Measurements from ENCODE around the gene GCK.

GCK gene

DNA sequence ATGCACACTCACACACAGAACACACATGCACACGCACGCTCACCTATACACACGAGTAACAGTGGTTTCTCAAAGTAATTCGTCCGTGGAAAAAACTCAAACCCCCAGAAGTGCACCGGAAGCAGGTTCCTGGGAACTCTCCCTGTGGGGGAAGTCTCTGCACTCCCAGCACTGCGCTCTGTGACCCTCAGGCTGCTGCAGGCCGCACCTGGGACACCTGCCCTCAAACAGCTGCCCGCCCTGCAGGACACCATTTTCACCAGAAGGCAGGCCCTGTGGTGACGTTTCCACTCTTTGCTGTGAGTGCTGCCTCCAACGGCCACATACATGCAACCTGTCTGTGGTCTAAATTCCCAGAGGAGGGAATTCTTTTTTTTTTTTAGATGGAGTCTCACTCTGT lies 32.8 kb upstream of the GCK start:
- DNase-seq, result no peak

DNA sequence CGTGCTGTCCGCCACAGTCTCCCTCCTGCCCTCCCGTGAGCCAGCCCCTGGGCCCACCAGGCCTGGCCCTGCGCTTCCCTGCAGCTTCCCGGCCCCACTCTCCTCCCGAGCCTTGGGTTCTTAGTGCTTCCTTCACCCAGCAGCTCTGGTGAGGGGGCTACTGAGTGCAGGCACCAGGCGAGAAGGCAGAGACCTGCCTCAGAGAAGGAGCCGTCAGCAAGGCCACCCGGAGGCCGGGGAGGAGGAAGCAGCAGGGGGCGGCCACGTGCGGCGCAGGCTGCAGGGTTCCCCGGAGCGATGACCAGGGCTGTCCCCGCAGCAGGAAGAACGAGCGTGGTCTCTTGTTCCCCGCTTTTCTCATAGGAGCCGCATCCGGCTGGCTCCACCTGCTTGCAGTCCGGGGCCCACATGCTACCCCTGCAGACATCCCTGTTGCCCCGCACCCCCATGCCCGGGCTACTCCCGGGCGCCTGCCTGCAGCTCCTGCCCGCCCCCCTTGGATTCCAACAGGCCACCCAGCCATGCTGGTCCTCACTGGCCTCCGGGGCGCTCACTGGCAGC lies 32.1 kb upstream of the GCK start:
- no peak for DNase-seq

DNA sequence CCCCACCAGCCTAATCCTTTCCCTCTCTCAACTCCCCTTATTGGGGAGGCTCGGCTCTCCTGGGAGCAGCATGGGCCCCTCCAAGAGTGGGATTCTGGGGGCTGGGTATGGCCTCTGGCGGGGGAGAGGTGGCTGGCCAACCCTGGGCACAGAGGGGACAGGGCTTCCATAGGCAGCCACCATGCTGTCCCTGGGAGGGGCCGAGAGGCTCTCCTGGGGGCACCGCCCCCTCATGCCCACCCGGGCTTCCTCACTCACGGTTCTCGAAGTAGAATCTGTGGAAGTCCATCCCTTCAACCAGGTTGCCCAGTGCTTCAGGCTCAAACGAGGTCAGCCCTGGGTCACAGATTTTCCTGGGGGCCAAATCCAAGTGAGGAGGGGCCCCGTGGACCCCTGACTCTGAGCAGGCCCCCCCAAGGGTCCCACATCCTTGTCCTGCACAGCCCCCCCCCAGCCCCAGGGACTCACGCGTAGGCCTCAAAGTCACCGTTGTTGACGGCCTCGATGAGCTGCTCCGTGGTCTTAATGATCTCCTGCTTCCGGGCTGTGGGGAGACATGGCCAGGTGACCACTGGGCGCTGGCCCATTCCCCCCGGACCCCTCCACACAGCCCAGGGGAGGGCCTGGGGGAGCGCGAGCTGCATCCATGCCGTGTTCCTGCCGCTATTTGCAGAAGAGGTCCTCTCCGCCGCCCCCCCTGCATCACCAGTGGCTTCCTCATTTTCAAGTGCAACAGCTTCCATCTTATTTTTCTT lies 31.3 kb upstream of the GCK start:
- no peak for DNase-seq

DNA sequence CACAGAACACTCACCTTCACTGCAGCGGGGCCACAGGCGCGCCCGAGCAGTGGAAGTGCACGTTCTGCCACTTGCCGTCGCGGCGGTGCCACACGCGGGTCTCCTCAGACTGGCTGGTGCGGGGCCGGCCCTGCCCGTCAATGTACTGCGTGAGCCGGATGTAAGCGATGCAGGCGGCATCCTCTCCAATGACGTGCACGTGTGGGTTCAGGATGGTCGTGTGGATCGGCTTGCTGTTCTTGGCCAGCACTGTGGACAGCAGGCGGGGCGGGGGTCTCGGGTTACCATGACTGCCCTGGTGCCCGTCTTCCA lies 30.8 kb upstream of the GCK start:
- no peak for DNase-seq

DNA sequence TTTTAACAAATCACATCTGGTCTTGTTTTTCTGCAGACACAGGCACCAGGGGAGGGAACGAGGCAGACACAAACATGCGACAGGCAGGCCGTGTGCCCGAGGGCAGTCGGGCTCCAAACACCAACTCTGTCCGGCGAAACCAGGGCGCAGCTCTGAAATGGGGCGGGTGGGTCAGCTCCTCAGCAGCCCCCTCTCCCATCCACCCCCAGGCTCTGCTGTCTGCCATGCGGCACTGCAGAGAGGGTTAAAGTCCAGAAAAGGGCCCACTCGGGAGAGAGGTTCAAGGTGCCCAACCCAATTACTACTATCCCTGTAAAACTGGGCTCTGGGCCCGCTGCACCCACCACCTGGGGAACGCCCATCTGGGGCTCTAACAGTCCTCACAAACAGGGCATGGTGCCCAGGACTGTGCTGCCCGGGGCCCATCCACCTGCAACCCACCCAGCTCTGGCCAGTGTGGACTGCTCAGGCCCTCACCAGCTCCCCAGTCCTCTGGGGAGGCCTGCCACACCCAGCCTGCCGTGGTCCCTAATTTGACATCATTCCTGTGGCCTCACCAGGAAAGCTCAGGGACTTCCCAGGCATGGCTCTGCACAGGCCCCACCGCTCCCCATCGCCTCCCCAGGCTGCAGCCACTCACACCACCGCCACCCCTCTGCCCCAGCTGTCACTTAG lies 30.3 kb upstream of the GCK start:
- DNase-seq, result no peak

DNA sequence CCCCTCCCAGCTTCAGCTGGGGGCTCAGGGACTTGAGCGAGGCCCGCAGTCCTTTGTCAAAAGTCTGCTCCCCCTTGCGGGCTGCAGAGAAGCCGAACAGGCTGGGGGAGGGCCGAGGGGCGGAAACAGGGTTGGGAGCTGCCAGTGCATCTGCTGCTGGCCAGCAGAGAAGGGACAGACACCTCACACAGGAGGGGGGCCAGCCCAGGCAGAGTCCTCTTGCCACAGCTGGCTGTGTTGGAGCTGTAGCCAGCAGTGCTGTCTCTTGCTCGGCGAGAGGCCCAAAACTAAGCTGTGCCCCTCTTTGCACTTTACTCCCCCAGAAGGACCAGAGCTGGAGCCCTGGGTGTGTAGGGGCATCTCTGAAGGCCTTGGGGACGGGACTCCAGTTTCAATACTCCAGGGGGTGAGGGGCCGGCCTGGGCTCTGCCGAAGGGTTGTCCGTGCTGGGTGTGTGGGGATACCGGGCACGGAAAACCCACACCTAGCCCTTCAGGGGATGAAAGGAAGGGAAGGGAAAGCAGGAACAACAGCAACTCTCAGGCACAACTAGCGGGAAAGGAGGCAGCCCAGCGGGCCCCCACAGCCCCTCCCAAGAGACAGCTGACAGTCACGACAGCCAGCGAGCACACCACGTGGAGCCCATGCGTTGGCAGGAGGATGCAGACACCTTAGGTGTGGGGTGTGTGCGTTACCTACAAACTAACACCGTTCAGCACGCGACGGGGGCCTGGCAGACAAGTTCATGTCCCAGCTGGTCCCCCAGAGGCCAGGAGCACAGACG lies 29.4 kb upstream of the GCK start:
- DNase-seq, result no peak

DNA sequence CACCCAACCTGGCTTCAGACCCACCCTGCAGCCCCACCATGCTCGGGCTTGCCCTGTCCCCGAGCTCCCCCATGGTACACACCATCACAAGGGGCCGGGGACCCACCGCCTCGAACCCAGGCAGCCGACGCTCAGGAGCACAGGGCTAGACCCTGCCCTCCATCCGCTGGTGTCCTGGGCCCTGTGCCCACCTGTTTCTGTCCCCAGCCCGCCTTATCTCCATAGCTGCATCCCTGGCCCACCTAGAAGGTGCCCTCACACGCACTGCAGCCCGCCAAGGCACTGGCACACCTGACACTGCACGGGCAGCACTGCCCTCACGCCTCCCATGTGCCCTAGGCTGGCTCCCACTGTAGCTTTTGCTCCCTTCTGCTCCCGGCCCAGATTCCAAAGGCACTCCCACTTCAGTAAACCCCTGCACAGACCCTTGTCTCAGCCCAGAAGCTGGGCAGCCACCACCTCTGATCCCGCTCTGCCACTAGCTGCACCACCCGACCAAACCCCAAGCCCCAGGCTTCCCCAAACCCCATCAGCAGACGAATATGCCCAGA lies 28.7 kb upstream of the GCK start:
- DNase-seq, result no peak

DNA sequence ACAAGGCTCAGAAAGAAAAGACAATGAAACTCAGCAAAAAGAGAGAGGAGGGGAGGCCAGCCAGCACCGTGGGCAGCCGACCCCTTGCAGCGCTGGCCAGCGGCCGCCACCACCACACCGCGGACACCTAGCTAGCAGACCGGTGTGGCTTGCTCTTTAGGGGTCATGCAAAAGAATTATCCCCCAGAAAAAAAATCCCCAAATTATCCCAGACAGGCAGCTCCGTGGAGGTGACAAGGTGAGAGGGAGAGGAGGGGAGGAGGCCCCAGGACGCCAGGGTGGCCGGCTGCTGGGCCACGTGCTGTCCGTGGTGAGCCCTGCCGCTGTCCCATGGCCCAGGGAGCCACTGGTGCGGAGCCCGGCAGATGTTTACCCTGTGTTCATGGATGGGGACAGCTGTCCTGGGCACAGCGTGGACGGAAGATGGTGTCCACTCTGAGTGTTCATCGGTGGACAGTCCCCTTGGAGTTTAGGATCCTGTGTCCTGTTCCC lies 28.0 kb upstream of the GCK start:
- no peak for DNase-seq

DNA sequence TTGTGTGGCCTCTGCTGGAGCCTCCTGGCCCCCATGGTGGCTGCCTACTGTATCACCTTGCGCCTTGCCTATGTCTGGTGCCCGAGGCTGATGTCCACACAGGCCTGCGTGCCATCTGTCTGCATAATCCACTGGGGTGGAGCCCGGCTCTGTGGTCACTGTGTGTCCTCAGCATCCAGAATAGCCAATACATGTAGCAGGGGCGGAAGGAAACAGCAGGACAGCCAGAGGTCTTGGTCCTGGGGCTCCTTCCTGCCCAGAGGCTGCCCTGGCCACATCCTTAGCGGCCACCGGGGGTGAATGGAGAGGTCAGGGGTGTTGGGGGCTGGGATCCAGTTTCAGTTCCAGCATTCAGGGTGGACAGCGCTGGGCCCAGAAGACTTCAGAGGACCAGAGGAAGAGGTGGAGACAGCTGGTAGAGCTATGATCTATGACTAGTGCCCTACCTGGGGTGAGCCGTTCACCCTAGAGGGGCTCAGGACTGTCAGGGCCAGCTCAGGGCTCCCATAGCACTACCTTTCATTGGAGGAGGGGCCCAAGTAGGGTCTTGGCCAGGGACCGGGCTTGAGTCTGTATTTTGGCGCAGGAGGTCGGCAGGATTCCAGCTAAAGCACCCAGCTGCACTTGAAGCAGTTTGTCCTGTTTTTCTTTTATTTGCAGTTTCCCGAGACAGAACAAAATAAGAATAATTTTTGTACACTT lies 27.4 kb upstream of the GCK start:
- no peak for DNase-seq

DNA sequence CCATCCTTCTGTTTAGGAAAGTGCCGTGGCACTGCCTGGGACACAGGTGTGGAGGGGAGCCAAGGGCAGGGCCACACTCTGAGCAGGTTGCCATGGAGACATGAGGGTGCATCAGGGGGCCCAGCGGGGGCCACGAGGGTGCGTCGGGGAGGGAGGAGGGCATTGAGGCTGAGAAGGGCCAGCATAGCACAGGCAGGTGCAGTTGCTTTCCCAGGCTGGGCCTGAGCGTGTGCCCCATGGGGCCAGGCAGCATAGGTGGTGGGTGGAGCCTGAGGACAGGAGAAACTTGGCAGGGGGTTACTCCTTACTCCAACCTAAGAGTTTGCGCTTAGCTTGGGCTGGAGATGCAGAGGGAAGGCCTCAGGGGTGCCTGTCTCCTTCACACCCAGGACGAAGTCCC lies 26.8 kb upstream of the GCK start:
- DNase-seq, result no peak

DNA sequence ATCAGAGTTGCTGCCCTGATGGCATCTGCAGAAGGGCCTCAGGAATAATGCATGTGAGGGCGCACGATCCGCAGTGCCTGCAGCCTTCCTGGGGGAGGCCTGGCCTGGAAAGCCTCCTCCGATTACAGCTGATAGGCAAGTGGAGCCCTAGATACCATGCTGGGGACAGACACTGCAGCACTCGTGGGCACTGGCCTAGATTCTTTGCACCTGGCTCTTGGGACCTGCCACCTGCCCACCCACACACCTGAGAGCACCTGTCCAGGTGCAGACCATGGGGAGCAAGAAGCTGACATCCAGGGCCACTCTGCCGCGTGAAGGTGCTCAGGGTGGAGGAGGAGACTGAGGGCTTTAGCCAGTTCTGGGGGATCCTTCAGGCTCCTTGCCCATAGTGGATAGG lies 26.3 kb upstream of the GCK start:
- DNase-seq, result no peak

DNA sequence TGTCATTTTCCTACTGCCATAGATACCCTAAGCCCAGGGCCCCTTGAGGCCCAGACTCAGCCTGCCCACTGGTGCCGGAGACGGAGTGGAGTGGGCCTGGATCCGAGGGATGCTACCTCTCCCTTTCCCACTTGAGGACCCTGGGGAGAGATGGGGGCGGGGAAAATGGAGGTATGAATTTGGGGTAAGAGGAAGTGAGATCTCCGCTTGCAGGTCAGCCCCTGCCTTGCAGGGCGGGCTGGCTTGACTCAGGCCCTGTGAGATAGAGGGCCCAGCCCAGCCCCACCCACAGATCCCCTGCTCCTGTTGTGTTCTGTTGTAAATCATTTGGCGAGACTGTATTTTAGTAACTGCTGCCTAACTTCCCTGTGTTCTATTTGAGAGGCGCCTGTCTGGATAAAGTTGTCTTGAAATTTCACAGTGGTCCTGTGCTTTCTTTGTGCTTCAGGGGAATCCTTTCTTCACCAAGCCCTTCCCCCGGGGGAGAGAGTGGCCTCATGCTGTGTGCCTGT lies 24.7 kb upstream of the GCK start:
- no peak for DNase-seq

DNA sequence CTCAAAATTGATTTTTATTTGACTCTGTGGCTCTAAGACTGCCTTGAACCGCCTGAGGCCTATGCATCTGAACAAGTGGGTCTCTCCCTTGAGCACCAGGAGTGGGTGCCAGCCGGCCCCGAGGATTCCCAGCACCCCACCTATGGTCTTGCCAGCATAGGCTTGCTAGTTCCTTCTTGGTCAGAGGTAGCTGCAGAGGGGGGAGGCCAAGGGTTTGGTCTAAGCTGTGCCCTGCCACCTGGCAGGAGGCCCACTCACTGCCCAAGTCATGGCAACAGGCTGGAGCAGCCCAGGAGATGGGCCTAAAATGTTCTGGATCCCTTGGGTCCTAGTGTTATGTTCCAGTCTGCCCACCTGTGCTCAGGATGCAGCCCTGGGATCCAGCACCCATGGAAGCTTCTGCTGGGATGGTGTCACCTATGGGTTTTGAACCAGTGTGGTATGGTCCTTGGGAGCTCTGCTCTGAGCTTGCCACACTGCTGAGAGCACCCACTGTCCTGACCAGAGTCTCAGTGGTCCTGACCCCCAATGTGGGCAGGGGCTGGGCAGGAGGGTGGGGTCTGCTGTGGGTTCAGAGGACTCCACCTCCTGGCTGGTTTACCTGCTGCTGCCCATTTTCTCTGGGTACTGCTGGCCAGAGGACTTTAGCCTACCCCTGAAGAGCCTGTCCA lies 24.1 kb upstream of the GCK start:
- no peak for DNase-seq

DNA sequence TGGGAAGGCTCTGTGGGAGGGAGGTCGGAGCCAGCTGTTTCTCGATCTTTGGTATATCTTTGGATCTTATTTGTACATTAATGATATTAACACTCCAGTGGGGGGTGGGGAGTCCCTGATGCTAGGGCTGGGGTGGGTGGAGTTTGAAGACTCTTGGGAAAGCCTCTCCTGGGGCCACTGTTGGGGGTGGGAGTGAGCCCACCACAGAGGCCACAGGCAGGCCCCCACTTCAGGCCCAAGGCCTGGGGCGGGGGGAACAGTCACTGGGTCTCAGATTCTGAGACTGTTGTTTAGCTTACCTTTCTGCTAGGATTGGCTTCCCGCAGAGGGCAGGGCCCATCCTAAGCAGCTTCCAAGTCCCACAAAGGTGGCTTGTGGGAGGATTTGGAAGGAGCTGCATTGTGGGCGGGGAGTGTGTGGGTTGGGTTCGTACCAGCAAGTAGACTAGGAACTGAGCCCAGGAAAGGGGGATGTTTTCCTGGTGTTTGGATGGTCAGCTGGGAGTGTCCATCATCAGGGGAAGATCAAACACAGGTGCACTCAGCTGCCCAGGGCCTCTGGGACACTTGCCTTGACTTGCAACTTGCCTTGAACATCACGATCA lies 23.4 kb upstream of the GCK start:
- no peak for DNase-seq

DNA sequence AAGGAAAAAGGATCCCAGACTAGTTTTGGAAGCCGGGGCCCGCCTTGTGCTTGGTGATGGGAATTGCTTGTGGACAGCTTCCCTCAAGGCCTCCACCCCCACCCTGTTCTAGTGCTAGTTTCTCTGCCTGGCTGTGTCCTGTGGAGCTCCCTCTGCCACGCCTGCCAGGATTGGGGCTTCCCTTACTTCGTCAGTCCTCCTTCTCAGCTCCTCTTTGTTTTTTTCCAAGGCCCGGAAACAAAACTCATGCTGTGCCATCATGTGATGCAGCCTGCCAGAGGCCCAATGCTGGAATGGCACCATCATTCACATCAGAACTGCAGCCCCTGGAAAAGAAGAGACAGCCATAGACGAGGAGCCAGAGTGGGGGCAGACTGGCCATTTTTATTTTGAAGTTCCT lies 22.8 kb upstream of the GCK start:
- no peak for DNase-seq

DNA sequence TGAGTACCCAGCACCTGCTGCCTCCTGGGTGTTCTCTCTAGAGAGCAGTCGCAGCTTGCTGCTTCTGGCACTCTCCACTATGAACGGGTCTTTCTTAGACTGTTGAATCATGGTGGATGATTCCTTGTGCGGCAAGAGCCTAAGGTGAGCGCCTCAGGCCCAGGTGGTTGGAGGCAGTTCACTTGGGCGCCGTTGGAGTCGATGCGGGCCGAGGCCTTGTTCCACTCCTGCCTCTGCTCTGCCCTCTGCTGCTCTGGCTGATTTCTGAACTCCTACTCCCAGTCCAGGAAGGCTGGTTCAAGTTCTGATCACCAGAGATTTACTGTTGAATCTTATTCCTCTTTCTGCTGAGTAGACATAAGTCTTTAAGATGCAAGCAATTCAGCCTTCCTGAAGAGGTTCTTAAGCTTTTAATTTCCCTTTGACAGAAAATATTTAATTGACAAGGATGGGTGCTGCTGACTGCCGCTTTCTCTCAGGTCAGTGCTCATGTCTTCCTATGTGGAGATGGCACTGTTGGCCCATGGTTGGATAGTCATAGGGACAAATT lies 22.0 kb upstream of the GCK start:
- DNase-seq, result no peak

DNA sequence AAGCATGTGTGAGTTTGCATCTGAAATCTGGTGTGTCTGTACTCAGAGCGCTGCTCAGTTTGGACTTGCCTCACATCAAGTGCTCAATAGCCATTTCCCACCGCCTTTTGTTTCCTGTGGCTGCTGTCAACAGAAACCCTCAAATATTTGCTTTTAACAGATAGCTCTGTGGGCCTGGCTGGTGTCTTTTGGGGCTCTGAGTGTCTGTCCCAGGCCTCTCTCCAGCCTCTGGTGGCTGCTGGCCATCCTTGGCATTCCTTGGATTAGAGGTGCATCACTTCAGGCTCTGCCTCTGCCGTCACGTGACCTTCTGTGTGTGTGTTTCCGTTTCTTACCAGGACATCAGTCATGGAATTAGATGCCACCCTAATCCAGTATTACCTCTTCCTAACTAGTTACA lies 20.9 kb upstream of the GCK start:
- DNase-seq, result no peak

DNA sequence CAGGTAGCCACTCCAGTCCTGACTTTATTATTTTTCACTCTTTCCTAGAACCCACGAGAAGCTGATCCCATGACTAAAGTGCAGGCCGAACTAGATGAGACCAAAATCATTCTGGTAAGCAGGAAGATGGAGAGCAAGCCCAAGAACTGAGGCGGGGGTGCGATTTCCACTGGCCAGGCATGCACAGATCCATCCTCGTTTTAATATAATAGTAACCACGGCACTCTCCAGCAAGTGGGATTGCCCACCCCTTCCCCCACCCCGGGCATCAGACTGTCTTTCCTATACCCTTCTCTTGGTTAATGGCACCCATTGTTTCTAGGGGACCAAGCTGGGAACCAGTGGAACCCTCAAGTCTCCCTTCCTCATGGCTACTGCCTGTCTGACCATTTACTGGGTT lies 18.8 kb upstream of the GCK start:
- no peak for DNase-seq

DNA sequence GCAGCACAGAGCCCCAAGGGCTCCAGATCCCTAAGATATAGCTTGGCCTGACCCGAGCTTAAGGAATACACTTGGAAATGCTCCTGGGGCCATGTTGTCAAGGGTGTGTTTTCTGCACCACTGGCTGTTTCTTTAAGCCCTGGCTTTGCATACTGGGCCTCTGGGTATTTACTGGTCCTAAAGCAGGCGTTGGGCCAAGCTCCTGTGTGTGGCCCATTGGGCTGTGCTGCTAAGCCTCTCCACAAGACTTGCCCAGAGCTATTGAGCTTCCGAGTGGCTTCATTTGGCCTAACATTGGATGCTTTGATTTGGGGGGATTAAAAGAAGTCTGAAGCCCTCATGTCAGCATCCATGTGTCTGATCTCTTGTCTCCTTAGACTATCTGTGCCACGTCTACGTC lies 16.8 kb upstream of the GCK start:
- no peak for DNase-seq

DNA sequence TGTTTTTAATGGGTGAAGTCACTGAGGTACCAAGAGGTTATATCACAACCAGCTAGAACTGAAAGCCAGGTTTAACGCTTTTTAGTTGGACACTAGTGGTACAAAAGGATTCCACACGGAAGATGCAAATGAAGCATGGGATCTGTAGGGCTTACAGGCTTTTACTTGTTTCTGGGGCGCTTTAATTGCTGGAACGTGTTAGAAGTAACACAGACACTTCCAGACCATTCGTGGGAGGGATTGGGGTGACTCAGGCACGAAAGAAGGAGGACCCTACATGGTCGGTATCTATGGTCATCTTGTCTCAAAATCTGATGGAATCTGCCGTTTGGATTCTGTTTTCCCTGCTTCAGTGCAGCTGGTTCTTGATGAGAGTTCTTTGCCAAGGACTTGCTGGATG lies 12.6 kb upstream of the GCK start:
- no peak for DNase-seq
